SKM-1 treated with dmso at 0.1 percent for 144 hours (cell line): ENCODE results near the gene HSDL1.
A peak's percentile ranks its signal among the peaks of the same experiment; 100 is the strongest.
"Not testable (repeated sequence)": the region's sequence is repeated elsewhere in the genome, so short reads cannot be mapped to it uniquely, and the experiment has no call there.

Experiments
- DNase-seq: peaks from one replicate; lab custom pipeline; 2025; ENCODE audit not compliant: unreplicated experiment; lab: John Stamatoyannopoulos, UW

HSDL1 gene

DNA sequence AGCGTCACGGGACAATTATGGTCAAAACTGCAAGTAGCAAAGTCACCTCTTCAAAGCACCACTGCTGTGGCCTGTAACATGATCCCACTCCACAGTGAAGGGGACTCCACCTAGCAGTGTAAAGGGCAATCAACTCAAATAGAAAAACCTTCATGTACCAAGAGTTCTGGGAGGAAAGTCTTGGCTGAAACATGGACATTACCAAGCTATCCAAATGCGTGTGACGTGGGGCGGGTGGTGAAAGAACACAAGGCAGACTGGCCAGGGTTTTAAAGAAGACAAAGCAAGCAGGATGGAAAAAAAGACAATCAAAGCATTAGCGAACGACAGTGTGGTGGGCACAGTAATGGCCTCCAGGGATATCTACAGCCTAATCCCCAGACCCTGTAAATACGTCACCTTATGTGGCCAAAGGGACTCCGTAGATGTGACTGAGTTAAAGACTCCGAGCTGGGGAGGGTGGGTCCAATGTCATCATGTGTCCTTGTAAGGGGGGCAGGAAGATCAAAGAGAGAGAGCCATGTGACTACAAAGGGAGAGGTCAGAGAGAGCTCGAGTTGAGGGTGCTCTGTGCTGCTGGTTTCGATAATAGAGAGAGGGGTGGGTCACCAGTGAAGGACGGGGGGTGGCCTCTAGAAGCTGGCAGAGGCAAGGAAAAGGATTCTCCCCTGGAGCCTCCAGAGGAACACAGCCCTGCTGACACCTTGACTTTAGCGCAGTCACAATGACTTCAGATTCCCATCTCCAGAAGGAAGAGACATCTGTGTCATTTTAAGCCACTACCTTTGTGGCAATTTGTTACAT, 6.0 kb downstream of the HSDL1 start:
- DNase-seq: no peak

DNA sequence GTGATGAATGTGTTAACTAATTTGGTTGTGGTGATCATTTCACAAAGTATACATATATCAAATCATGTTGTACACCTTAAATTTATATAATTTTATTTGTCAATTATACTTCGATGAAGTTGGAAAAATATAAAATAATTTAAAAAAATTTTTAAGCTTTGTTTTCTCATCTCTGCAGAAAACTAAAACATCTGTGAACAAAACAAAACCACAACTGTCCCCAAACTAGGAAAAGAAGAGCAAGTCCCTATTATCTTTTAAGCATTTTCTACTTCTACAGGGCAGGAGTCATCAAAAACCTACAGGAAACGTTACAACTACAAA, 6.5 kb downstream of the HSDL1 start:
- no peak for DNase-seq

DNA sequence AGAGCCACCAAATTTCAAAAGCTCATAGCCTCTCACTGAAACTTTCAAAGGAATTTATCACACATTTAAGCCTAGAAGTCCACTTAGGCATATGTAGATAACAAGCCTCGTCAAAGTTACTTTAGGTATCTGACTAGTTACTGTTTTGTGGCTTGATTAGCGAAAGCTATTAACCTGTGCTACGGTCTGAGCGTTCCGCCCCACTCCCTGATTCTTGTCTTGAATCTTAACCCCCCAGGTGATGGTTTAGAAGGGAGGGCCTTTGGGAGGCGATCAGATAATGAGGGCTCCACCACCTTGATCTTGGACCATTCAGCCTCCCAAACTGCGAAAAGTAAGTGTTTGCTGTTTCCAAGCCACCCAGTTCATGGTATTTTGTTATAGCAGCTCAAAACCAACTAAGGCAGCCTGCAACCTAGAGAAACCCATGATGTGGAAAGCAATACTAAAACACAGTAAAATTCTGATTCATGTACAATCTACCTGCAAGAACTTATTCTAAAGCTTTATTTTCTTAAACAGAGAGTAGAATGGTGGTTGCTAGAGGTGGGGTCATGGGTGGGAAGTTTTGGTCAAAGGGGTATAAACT, 7.1 kb downstream of the HSDL1 start:
- DNase-seq: no peak

DNA sequence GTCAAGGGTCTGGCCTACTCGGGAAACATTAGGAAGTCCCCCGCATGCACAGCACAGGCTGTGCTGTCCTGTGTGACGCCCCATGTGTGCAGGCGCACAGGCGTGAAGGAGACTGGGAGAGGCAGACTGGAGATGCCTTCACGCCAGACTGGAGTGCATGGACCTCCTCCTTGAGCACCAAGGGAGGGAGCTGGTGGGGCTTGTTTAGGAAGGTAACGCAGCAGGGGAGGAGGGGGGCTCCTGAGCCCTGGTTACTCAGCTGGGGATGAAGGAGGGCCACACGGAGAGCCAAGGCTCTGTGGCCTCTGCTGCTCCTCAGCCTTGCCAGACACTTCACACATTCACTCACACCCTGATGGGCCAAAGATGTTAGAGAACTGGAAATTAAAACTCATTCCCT, 7.7 kb downstream of the HSDL1 start:
- no peak for DNase-seq

DNA sequence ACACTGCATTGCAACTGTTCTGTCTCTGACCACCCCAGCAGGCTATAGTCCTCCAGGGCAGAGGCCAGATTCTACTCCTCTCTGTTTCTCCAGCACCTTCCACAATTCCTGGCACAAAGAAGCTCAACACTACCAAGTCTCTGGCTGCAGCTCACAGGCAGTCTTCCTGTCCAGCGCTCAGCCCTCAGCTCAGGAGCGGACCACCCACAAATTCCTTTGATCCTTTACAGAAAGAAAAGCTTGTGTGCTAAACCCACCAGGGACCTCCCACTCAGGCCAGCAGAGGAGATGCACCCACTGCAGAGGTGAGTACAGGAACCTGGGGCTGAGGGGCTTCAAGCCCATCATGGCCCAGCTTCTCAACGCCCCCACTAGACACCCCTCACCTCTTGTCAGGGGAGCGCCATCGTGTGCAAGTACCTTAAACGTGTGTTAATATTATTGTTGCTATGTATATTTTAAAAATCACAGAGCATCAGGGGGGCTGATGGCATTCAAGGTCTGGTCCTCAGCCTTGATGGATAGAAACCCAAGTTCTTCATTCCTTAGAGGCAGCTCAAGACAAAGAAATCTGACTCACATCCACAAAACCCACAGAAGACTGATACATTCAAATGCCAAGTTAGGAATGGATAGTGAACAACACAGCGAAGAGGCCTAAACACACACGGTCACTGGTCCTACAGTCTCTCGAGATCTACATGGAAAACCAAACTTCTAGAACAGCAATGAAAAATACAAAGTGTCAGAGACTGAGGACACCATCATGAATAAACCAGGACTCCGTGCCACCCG, 8.4 kb downstream of the HSDL1 start:
- DNase-seq: no peak

DNA sequence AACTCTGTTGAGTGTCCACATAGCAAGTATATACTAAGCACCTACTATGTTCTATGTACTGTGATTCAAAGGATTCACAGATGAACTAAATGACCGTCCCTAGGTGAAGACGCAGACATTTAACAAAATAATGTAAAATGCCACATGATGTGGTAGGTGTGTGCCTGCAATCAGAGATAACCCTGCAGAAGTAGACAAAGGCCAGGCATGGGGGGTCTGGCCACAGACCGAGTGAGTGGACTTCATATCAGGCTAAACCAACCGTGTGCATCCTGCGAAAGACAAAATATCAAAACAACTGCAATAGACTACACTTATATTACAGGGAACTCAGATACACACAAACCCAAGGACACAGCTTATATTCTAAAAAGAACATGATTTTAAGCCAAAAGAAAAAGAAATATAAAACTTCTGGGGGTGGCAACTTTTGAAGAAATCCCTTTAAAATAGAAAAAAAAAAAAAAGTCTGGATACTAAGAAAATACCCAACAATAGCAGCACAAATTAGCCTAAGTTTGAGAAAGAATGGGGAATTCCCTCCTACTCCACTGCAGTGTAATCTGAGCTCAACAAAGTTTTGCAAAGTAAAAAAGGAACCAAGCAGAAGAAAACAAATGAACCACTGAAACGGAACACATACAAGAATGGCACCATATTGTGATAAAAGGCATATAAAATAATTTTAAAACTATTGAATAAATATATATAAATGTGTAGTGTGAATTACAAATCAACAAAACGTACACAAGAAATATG, 12.3 kb downstream of the HSDL1 start:
- DNase-seq: no peak

DNA sequence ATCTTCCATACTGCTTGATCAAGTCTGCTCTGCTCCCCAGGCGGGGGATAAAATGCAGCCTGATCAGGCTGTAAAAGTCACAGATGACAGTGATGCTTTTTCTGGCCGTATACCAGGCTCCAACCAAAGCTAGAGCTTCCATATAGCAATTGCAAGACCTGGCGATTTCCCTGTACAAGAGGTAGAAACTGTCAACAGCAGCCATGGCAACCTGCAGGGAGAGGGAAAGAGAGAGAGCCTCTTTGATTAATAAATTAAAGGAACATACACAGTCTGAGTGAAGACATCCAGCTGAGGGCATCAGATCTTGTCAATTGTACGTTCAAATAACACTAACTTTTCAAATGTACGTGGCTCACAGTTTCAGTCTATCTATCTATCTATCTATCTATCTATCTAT, 13.9 kb downstream of the HSDL1 start:
- no peak for DNase-seq

DNA sequence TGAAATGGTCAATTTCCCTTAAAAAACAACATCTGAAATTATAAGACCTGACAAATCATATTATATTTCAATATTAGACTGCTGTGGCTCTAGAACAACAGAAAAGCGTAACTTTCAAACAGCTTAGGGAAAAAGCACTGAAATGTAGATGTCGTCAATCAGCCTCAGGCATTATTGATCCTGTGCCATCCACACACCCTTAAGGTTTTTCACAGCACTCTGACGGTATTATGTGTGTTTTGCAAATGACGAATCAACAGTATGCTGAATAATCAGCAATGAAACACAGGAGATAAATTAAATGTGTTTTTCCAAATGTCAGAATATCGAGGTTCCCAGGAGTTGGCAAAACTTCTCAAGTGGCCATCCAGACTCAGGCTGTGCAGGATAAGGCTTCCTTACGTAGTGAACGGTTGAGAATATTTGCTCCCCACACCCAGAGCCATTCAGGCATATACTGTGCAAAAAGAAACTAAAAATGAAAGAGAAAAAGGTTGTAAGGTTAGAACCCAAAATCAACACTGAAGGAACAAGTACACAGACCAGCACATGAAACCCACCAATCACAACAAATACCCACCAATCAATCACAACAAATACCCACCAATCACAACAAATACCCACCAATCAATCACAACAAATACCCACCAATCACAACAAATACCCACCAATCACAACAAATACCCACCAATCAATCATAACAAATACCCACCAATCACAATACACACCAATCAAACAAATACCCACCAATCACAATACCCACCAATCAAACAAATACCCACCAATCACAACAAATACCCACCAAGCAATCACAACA, 20.5 kb downstream of the HSDL1 start:
- no peak for DNase-seq

DNA sequence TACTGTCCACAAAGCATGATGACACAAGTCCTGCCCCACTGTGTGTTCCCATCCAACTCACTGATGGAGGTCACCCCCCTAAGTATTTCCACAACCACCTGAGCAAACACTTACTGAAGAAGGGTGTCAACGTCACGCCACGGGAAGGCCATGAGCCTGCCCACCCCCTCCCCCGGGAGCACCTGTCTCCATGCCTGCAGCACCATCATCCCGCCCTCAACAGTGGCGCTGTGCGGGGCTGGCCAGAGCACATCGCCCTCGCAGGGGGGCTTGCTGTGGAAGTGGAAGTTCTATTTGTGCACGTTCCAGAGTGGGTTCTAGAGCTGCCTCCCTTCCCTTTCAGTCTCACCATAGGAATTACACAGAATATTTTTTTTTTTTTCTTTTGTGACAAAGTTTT, 24.0 kb downstream of the HSDL1 start:
- DNase-seq: no peak

DNA sequence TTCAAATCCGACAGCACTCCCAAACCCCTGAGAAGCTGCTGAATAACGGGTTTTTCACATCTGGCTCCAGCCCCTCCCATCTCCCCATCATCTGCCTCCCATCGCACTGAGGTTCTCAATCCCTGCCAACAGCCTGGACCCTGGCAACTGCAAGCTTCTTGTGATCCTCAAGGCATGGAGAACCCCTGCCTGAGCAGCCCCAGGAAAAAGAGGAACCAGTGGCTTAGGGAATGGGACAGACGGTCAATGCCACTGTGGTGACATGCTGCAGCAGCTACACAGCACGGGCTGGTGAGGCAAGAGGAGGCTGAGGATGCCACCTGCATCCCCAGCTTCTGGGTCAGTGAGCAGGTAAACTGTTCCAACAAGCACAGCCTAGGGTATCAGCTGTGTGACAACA, 25.0 kb downstream of the HSDL1 start:
- DNase-seq: no peak

DNA sequence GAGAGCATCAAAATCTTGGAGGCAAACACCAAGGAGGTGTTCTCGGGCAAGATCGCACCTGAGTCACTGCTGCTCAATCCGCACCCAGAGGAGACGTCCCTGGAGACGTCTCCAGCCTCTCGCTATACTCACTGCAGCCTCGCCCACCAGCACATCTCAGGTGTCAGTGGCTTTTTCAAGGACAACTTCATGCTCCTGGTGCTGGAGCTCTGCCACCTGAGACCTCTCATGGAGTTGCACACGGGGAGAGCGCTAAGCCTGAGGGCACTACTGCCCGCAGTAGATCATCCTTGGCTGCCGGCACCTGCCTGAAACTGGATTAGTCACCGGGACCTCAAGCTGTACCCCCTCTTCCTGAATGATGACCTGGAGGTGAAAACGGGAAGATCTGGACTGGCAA, 25.6 kb downstream of the HSDL1 start:
- DNase-seq: no peak

DNA sequence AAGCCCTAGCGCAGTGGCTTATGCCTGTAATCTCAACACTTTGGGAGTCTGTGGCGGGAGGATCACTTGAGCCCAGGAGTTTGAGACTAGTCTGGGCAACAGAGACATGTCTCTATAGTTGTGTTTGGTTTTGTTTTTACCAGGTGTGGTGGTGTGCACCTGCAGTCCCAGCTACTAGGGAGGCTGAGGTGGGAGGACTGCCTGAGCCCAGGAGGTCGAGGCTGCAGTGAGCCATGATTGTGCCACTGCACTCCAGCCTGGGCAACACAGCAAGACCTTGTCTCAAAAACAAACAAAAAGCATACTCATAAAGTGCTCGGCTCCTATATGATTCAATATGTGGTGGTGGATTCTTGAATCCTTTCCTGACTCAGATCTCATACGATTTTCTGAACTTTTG, 26.7 kb downstream of the HSDL1 start:
- DNase-seq: not testable (repeated sequence)

DNA sequence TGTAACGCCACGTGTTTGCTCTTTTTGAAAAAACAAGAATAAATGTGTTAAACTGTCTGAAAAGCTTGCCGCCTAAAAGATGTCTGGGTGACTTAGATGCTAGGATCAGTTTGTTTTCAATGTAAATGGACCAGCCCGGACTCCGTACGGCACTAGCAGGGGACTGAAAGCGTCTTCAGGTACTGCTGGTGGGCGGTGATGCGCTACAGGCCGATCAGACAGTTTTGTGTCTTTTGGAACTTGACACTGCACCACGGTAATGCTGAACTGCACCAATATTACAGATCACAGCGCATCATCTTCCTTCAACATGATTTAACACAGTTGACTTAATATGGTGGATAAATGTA, 27.5 kb downstream of the HSDL1 start:
- no peak for DNase-seq

DNA sequence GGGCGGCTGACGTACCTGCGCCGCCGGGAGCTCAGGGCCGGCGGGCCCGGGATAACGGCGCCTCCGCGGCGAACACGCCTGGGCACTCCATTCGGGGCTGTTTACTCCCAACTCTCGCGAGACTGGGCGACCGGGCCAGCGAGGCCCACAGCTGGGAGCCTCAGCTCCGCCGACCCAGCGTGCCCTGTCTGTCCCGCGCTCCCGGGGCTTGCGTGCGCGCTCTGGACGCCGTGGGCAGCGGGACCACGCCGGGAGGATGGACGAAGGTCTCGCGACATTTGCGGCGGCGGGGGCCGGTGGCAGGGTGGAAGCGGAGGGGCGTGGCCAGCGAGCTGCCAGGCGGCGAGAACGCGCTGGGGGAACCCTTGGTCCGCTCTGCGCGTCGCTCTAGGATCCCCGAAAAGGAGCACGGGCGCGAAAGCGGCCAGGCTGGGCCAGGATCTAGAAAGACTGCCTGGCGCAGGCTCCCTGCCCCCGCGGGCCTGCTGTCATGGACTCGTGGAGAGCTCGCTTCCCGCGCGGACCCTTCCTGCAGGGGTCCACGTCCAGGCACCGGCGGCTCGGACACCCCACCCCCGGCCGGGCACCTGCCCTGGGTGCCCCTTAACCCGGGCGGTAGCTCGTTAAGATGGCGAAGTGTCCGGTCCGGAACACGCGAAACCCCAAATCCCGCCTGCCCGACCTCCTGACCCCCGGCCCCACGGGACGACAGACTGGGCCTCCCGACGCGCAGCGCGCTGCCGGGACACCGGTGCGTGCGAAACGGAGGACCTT, 28.1 kb downstream of the HSDL1 start, which contains the start of gene MBTPS1:
TSS of gene MBTPS1 (minus strand) at position 223 of the 774 bp plus-strand sequence. CDS start 15,159 bp downstream, outside the sequence.
- peak; percentile 96 for DNase-seq

DNA sequence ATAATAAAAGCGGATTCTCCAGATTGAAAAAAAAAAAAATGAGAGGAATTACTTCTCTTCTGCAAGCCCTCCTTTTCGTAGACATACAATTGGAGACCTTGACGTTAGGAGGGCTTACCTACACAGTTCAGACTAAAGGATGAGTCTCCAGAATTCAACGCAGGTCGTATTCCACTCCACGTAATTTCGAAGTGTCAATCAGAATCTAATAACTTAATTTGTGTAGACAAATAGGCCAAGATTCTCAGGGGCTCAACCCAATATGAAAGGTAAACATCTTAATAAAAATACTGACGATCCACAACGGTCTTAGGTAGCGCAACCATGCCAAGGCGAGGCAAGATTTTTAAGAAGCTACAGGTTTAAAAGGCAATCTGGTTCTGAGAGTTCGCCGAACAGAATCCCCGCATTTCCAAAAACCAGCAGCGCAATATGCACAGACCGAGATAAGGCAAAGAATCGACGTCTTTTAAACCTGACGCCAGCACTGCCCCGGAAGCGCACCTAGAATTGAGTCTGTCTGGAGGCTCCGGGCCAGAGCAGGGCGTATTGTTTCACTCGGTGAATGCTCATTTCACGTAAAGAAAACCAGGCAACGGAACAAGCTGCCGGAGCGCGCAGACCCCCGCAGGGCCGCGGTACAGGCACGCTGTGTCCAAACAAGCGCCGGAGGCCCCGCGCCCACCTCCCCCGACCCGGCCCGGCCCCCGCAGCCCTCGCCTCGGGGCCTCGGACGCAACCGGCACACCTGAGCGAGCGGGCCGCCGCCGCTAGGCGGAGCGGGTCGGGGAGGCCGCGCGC, 28.9 kb downstream of the HSDL1 start:
- DNase-seq: peak; percentile 24

DNA sequence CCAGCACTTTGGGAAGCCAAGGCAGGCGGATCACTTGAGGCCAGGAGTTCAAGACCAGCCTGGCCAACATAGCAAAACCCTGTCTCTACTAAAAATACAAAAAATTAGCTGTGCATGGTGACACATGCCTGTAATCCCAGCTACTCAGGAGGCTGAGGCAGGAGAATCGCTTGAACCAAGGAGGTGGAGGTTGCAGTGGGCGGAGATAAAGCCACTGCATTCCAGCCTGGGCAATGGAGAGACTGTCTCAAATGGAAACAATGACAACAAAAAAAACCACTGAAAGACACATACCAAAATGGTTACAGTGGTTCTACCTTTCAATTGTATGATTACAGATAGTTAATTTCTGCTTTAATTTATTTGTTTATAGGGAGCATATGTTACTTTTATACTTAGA, 33.0 kb downstream of the HSDL1 start:
- DNase-seq: not testable (repeated sequence)

DNA sequence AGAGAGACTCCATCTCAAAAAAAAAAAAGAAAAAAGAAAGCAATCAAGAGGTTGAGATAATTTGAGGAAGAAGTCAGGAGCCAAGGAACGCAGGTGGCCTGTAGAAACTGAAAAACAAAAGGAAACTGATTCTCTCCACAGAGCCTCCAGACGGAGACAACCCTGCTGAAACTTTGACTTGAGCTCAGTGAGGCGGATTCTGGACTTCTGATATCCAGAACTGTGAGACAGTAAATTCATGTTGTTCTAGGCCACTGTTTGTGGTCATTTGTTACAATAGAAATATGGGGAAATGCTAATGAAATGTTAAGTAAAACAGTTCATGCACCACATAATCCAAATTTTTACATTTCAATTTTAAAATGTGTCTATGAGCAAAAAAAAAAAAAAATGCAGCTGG, 33.5 kb downstream of the HSDL1 start:
- DNase-seq: no peak

DNA sequence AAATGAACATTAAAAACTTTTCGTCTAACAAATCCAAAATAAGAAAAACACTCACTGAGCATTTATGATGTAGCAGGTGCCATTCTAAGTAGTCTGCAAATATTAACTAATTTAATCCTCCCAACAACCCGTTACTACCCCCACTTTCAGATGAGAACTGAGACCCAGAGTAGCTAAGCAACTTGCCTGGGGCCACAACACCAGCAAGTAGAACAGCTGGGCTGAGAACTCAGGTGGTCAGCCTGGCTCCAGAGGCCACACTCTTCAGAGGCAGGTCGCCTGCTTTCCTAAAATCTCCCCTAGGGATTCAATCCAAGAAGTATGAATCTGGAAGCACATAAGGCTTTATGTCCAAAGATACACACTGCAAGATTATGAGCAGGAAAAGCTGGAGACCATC, 34.5 kb downstream of the HSDL1 start:
- DNase-seq: no peak
